SK-N-SH (cell line): ENCODE results near the gene VGLL4. TPM values are rescaled to one million over a fixed set of nuclear protein-coding genes. Genes with fewer than 3 reads are reported as not detected.

Experiments used
- CTCF ChIA-PET: fragments of 300-600, 350-600 bp; formaldehyde crosslinking; extraction: SDS; loops from one replicate; lab custom pipeline; 2021; lab: Yijun Ruan, JAX
- POLR2A ChIA-PET: fragments of 350-600 bp; sonication (Branson Sonifier 250); formaldehyde crosslinking; extraction: SDS; loops from one replicate; lab custom pipeline; 2020; ENCODE audit warnings: antibody characterized with exemption, inconsistent platforms; lab: Yijun Ruan, JAX
- DNase-seq: peaks from one replicate; pipeline ENCODE4 v3.0.0; 2012
- H2AFZ ChIP-seq: fragments of 200-600 bp; sonication (generic); 2 replicates; pipeline ENCODE4 v1.8.1; 2016; ENCODE audit warnings: antibody characterized with exemption, mild to moderate bottlenecking, low read depth
- H3F3A ChIP-seq: fragments of 200-600 bp; sonication (generic); replicated peaks from 2 replicates; pipeline ENCODE3; 2016; ENCODE audit warnings: antibody characterized with exemption, mild to moderate bottlenecking; ENCODE audit not compliant: insufficient read depth
- H3K27ac ChIP-seq, 2 experiments: fragments of 200-500 bp in 1 of 2; fragments of 200-600 bp in 1 of 2; sonication (Bioruptor generic) in 1 of 2; sonication (generic), shearing (Covaris generic) in 1 of 2; 2 replicates each; pipeline versions ENCODE4 v1.5.1 to v1.6.1; 2014 to 2016; ENCODE audit warnings: low read depth in 2 of 2, inconsistent platforms in 1 of 2, low read length in 1 of 2, mild to moderate bottlenecking in 1 of 2, mixed read lengths in 1 of 2
- H3K27me3 ChIP-seq: fragments of 200-600 bp; sonication (generic), shearing (Covaris generic); 2 replicates; pipeline ENCODE4 v1.6.1; 2016; ENCODE audit warnings: mixed run types; ENCODE audit not compliant: insufficient read depth
- H3K36me3 ChIP-seq, 2 experiments: fragments of 200-500 bp in 1 of 2; fragments of 200-600 bp in 1 of 2; sonication (Bioruptor generic) in 1 of 2; sonication (generic) in 1 of 2; replicated peaks in 1 of 2; 2 replicates each; pipeline versions ENCODE3 to v1.5.1; 2014 to 2016; ENCODE audit warnings: low read length in 1 of 2, mild to moderate bottlenecking in 1 of 2; ENCODE audit not compliant: insufficient read depth in 2 of 2, control insufficient read depth in 1 of 2
- H3K4me1 ChIP-seq, 2 experiments: fragments of 200-500 bp in 1 of 2; fragments of 200-600 bp in 1 of 2; sonication (Bioruptor generic) in 1 of 2; sonication (generic), shearing (Covaris generic) in 1 of 2; 2 replicates each; pipeline versions ENCODE4 v1.5.1 to v1.6.1; 2014 to 2016; ENCODE audit warnings: low read depth in 1 of 2, low read length in 1 of 2, mixed run types in 1 of 2; ENCODE audit not compliant: insufficient read depth in 2 of 2, control insufficient read depth in 1 of 2
- H3K4me2 ChIP-seq: fragments of 200-600 bp; sonication (generic), shearing (Covaris generic); 2 replicates; pipeline ENCODE4 v1.6.1; 2017; ENCODE audit warnings: mixed run types
- H3K4me3 ChIP-seq, 2 experiments: fragments of 200-500 bp in 1 of 2; fragments of 200-600 bp in 1 of 2; sonication (Bioruptor generic) in 1 of 2; sonication (generic), shearing (Covaris generic) in 1 of 2; 2 replicates each; pipeline versions ENCODE4 v1.5.1 to v1.8.1; 2014 to 2016; ENCODE audit warnings: low read depth in 2 of 2, inconsistent platforms in 1 of 2, low read length in 1 of 2, mild to moderate bottlenecking in 1 of 2, mixed read lengths in 1 of 2, moderate library complexity in 1 of 2
- H3K79me2 ChIP-seq: fragments of 200-600 bp; sonication (generic); 2 replicates; pipeline ENCODE4 v1.8.1; 2017; ENCODE audit warnings: mild to moderate bottlenecking; ENCODE audit not compliant: insufficient read depth
- H3K9ac ChIP-seq: fragments of 200-600 bp; sonication (generic); 2 replicates; pipeline ENCODE4 v1.6.1; 2017; ENCODE audit warnings: mixed run types
- H3K9me2 ChIP-seq: fragments of 200-600 bp; sonication (generic); 2 replicates; pipeline ENCODE4 v1.6.1; 2017; ENCODE audit warnings: mixed run types
- H3K9me3 ChIP-seq: fragments of 200-600 bp; sonication (generic); 2 replicates; pipeline ENCODE4 v1.6.1; 2017; ENCODE audit warnings: mixed run types, mild to moderate bottlenecking, moderate library complexity
- H4K20me1 ChIP-seq: fragments of 200-600 bp; sonication (generic); 2 replicates; pipeline ENCODE4 v1.6.1; 2017; ENCODE audit warnings: mild to moderate bottlenecking, mixed run types; ENCODE audit not compliant: insufficient read depth
- CHD2 ChIP-seq: fragments of 150-350 bp; IDR thresholded peaks from 2 replicates; pipeline ENCODE4 v1.6.1; 2018; ENCODE audit warnings: low read length; ENCODE audit not compliant: partially characterized antibody
- ELF1 ChIP-seq: IDR thresholded peaks from 2 replicates; pipeline ENCODE4 v1.4.0; 2012
- EP300 ChIP-seq, 2 experiments: IDR thresholded peaks; 2 replicates each; pipeline versions ENCODE4 v1.4.0 to v1.6.1; 2012; ENCODE audit warnings: borderline replicate concordance in 1 of 2, low read depth in 1 of 2, low read length in 1 of 2
- EZH2phosphoT487 ChIP-seq: fragments of 200-600 bp; sonication (generic); IDR thresholded peaks from 2 replicates; pipeline ENCODE4 v1.6.1; 2017; ENCODE audit warnings: low read depth, mixed run types, mild to moderate bottlenecking, antibody characterized with exemption, moderate library complexity, borderline replicate concordance
- FOXM1 ChIP-seq: IDR thresholded peaks from 2 replicates; pipeline ENCODE4 v1.4.0; 2012; ENCODE audit warnings: low read depth, mild to moderate bottlenecking
- MEF2A ChIP-seq: IDR thresholded peaks from 2 replicates; pipeline ENCODE4 v1.4.0; 2012; ENCODE audit warnings: low read depth, borderline replicate concordance
- MXI1 ChIP-seq: IDR thresholded peaks from 2 replicates; pipeline ENCODE4 v1.6.1; 2012; ENCODE audit warnings: mild to moderate bottlenecking, low read depth, low read length, improper control_type of control experiment
- NFIC ChIP-seq: IDR thresholded peaks from 2 replicates; pipeline ENCODE4 v1.4.0; 2012; ENCODE audit warnings: borderline replicate concordance
- NRF1 ChIP-seq: IDR thresholded peaks from 2 replicates; pipeline ENCODE4 v1.6.1; 2012; ENCODE audit warnings: low read depth, mild to moderate bottlenecking, low read length
- PBX3 ChIP-seq: IDR thresholded peaks from 2 replicates; pipeline ENCODE4; 2012
- POLR2AphosphoS5 ChIP-seq: IDR thresholded peaks from 2 replicates; pipeline ENCODE4 v1.6.1; 2012; ENCODE audit warnings: low read depth, low read length
- RAD21 ChIP-seq: IDR thresholded peaks from 2 replicates; pipeline ENCODE4 v1.6.1; 2012; ENCODE audit warnings: mild to moderate bottlenecking, low read length
- RCOR1 ChIP-seq: fragments of 150-350 bp; IDR thresholded peaks from 2 replicates; pipeline ENCODE4 v1.6.1; 2017; ENCODE audit warnings: antibody characterized with exemption, low read length
- TEAD4 ChIP-seq: IDR thresholded peaks from 2 replicates; pipeline ENCODE4 v1.4.0; 2012; ENCODE audit warnings: mild to moderate bottlenecking, borderline replicate concordance; ENCODE audit not compliant: insufficient read depth
- USF1 ChIP-seq: IDR thresholded peaks from 2 replicates; pipeline ENCODE4 v1.4.0; 2012; ENCODE audit warnings: low read depth, borderline replicate concordance
- USF2 ChIP-seq: fragments of 150-350 bp; IDR thresholded peaks from 2 replicates; pipeline ENCODE4 v1.6.1; 2017; ENCODE audit warnings: antibody characterized with exemption, low read length, low read depth, borderline replicate concordance
- WGBS: methylation state at CpG from one replicate; pipeline ENCODE4 v1.1.6; 2017; ENCODE audit warnings: low lambda C conversion rate; 5-methylcytosine and 5-hydroxymethylcytosine counted together
- polyA plus RNA-seq, 3 experiments: library from polyadenylated mRNA; depleted of rRNA; stranded (reverse); fragments of >200 nt; gene quantifications; 2 replicates each; pipeline ENCODE4 v1.2.3, GENCODE V29; 2012
- TF ChIP-seq, protein P1 (sequence below): fragments of 150-350 bp; IDR thresholded peaks from 2 replicates; pipeline ENCODE4 v1.6.1; 2016; ENCODE audit warnings: mild to moderate bottlenecking, low read depth, low read length
- TF ChIP-seq, protein P2 (sequence below): IDR thresholded peaks from 2 replicates; pipeline ENCODE4 v1.4.0; 2012; ENCODE audit warnings: low read depth

The VGLL4 gene
- polyA plus RNA-seq, 1 of the 3 experiments (the other 2 are of a cell fraction), result 48.9 TPM

- Histone ChIP-seq H3K27me3 (no peaks in the 10 kb centered on the region), H2AFZ (no peak overlapping the region), H4K20me1 (peaks cover 63% of the 10 kb centered on the region), H3F3A (peaks cover under 1% of the 10 kb centered on the region), H3K9me2 (no peaks in the 10 kb centered on the region), H3K4me1 (peaks cover 5 to 30% of the 10 kb centered on the region in 2 experiments; a peak in 3 of 4 replicates), H3K9me3 (no peaks in the 10 kb centered on the region), H3K79me2 (peaks cover 100% of the 10 kb centered on the region), H3K4me2 (0 out of 2 replicates have a peak overlapping the region, but pooled peaks have one; percentile 1), H3K27ac (no peak overlapping the region), H3K9ac (no peak overlapping the region), H3K36me3 (peaks cover 4 to 16% of the 10 kb centered on the region in 2 experiments), H3K4me3 (no peak overlapping the region)
- DNase-seq, result no peak
- CTCF ChIA-PET, result interaction anchor here (1.3 kb wide), 1 partner anchor 197 kb away, joined by 5 read pairs; no protein-coding TSS in a partner anchor
- WGBS, result 82% methylated on average over 9 of the region's 9 CpGs
- TF ChIP-seq EZH2phosphoT487, result no peak
- no peak for TF ChIP-seq PBX3
- TF ChIP-seq EP300 (IDR thresholded peaks at IDR 0.05; ENCODE audit: borderline replicate concordance in 1 of 2, low read depth in 1 of 2, low read length in 1 of 2), result no peak
- no peak for TF ChIP-seq USF2
- no peak for TF ChIP-seq NRF1
- TF ChIP-seq NFIC, result no peak
- TF ChIP-seq TEAD4, result no peak
- TF ChIP-seq ELF1, result no peak
- no peak for TF ChIP-seq RAD21
- TF ChIP-seq, protein P1, sequence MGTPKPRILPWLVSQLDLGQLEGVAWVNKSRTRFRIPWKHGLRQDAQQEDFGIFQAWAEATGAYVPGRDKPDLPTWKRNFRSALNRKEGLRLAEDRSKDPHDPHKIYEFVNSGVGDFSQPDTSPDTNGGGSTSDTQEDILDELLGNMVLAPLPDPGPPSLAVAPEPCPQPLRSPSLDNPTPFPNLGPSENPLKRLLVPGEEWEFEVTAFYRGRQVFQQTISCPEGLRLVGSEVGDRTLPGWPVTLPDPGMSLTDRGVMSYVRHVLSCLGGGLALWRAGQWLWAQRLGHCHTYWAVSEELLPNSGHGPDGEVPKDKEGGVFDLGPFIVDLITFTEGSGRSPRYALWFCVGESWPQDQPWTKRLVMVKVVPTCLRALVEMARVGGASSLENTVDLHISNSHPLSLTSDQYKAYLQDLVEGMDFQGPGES, result no peak
- no peak for TF ChIP-seq FOXM1
- no peak for TF ChIP-seq POLR2AphosphoS5
- no peak for TF ChIP-seq MXI1
- TF ChIP-seq USF1, result no peak
- no peak for TF ChIP-seq CHD2
- no peak for TF ChIP-seq RCOR1
- TF ChIP-seq MEF2A, result no peak
- TF ChIP-seq, protein P2, sequence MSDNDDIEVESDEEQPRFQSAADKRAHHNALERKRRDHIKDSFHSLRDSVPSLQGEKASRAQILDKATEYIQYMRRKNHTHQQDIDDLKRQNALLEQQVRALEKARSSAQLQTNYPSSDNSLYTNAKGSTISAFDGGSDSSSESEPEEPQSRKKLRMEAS, result no peak
- POLR2A ChIA-PET, result no interaction called here
Observed at GRCh38 chr3:11576453-11576852, 67.3 kb downstream of the VGLL4 start.
